SIG-M5 treated with dmso at 0.1 percent for 504 hours (cell line): ENCODE data around the gene PMM2.
"Not testable (repeated sequence)": the region's sequence is repeated elsewhere in the genome, so short reads cannot be mapped to it uniquely, and the experiment has no call there.

Source experiments
- DNase-seq: peaks from one replicate; lab custom pipeline; 2025; ENCODE audit not compliant: unreplicated experiment; lab: John Stamatoyannopoulos, UW

The PMM2 gene

GRCh38 chr16:8781797-8782196 is 15.8 kb upstream of the PMM2 start:
- no peak for DNase-seq

- no peak for DNase-seq
Observed at GRCh38 chr16:8782673-8783072, 15.0 kb upstream of the PMM2 start.

- DNase-seq, result no peak
Observed at GRCh38 chr16:8785408-8785807, 12.2 kb upstream of the PMM2 start.

GRCh38 chr16:8786316-8786715 is 11.3 kb upstream of the PMM2 start:
- DNase-seq, result not testable (repeated sequence)

- no peak for DNase-seq
Observed at GRCh38 chr16:8788578-8789172, 9.0 kb upstream of the PMM2 start.

GRCh38 chr16:8795091-8795490 is 2.5 kb upstream of the PMM2 start:
- DNase-seq, result no peak

- no peak for DNase-seq
Observed at GRCh38 chr16:8795818-8796217, 1.8 kb upstream of the PMM2 start.

GRCh38 chr16:8796469-8797363 is 923 bp upstream of the PMM2 start:
- DNase-seq, result no peak

GRCh38 chr16:8798174-8798527 is 512 bp downstream of the PMM2 start:
- no peak for DNase-seq

- no peak for DNase-seq
Observed at GRCh38 chr16:8798535-8799157, 1.0 kb downstream of the PMM2 start.

- DNase-seq, result no peak
Observed at GRCh38 chr16:8801701-8802100, 4.1 kb downstream of the PMM2 start.

- DNase-seq, result not testable (repeated sequence)
Observed at GRCh38 chr16:8803733-8804132, 6.1 kb downstream of the PMM2 start.

GRCh38 chr16:8804313-8804712 is 6.7 kb downstream of the PMM2 start:
- DNase-seq, result no peak

- no peak for DNase-seq
Observed at GRCh38 chr16:8806272-8806983, 8.8 kb downstream of the PMM2 start.

- no peak for DNase-seq
Observed at GRCh38 chr16:8807189-8807588, 9.6 kb downstream of the PMM2 start.

- no peak for DNase-seq
Observed at GRCh38 chr16:8808009-8808408, 10.4 kb downstream of the PMM2 start.

- DNase-seq, result no peak
Observed at GRCh38 chr16:8808613-8809353, 11.1 kb downstream of the PMM2 start.

GRCh38 chr16:8812162-8812843 is 14.7 kb downstream of the PMM2 start:
- DNase-seq, result no peak

GRCh38 chr16:8814095-8814806 is 16.6 kb downstream of the PMM2 start:
- no peak for DNase-seq
